Measurements from ENCODE around the gene RIMBP2.

Gene RIMBP2

DNA sequence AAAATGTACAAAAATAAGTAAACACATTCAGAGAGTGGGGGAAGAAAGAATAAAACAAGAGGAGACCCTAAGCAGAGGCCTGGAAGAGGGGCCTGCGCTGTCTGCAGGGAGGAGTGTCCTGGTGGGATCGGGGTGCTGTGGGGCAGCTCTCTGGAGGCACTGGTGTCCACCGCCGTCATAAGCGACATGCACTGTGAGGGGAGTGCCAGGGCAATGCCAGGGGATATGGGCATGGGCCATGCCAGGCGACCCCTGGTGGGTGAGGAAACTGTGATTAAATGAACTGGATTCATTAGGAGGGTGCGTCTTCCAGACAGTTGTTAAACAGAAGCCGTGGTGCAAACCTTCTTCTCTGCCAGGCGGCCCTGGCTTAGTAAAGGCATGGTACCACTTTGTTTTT is 261.8 kb downstream of the RIMBP2 start:
- no peak for DNase-seq

DNA sequence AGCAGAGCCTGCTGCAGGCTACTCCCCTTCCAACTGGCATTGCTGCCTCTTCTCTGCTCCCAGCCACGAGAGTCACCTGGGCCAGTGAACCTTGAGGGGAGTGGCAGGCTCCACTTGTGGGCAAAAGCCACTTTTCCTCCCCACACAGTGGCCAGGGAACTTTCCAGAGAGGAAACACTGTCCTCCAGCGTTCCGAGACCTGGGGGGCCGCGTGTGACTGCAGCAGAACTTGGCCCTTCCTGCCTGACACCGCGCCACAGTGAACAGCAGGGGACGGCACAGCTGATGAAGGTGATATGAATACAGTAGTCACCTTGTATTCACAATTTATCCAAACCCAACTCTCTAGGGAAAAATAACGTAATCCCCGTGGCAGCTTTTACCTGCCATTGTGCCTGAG is 263.6 kb downstream of the RIMBP2 start:
- DNase-seq: no peak

DNA sequence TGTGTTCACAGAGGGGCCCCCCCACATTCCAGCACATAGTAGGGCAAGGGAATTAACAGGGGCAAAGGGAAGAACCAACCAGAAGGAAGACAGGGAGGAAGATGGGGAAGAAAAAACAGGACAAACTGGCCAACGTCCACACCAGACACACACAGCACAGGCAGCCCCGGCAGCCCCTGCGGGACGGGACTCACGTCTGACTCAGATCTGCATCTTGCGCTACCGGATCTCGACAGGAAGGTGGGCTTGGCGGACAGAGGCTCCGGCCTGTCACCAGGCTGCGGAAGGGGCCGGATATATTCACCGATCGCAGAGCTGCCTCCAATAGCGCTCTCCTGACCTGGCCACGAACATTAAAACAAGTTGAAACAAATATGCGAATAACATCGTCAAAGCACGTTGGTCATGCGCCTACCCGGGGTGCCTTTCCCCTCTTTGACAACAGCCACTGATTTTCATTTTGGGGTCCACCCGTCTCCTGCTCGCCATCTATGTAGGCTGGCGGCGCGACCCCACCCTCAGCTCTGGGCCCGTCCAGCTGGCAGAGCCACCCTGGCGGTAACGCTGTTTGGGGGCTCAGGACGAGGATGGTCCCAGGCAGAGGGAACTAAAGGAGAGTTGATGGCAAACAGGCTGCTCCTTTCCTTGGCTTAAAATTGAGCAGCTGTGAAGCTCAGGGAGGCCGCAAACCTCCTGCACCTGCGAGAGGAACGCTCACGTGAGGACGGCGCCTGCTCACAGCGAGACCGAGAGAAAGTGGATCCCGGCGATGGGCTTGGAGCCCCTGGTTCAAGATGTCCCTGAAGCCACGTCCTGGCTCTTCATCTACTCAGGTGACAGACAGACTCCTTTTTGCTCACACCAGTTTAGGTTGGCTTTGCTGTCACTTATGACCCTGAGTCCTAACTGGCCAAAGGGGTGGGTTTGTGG is 264.8 kb downstream of the RIMBP2 start:
- no peak for DNase-seq

DNA sequence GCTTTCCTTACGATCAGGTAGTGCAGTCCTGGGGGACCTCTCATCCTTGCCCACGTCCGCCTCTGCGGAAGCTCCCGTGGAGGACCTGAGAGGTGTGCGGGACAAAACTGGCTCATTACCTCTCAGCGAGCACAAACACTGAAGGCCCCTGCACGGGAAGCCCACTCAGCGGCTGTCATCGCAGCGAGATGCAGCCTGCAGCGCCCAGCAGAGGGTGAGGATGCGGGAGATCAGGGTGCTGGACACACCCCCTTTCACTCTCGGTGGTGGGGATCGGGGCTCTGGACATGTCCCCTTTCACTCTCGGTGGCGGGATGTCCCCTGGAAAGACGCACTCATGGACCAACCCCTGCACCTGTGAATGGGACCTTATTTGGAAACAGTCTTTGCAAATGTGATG is 266.8 kb downstream of the RIMBP2 start:
- DNase-seq: no peak

DNA sequence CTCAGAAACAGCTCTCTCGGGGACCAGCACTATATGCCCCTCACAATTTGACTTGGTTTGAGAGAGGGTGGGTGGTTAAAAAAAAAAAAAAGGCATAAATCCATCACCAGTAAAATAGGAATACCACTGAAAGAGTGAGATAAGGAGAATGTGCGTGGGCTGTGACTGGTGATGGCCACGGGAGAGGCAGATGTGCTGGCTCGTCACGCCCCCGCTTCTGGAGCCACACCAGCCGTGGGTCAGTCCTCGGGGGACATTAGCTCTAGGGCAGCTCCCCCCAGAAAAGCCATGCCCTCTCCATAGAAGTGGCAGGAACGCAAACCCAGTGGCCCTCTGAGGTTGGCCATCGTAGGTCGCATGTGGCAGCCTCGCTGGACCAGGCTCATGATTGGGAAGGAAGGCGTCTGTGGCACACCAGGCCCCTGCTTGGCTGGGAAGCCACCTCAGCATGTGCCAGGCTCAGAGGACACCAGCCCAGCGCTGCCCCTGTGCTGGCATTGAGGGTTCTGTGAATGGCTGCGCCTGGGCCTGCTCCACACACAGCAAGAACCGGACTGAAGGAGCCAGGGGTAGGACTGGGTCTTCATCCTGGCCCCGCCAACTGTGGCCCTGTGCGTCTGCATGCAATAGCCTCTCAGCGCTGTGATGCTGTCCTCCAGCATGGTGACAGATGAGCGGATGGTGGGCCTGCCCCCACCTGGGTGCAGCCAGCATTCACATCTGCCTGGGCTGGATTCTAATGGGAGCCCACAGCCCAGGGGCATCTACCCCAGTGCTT is 267.9 kb downstream of the RIMBP2 start:
- DNase-seq: no peak

DNA sequence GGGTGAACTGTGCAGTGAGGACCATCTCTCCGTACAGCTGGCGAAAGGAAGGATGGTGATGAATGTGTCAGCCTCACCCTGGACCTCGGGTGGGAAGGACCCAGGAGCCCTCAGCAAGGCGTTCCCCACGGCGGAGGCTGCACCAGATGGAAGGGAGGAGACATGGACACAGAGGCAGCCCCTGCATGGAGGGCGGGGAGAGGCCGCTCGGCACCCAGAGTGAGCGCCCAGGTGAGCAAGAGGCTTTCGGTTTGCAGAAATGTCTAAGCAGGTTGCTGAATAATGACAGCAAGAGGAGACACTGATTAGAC is 268.5 kb downstream of the RIMBP2 start:
- no peak for DNase-seq

DNA sequence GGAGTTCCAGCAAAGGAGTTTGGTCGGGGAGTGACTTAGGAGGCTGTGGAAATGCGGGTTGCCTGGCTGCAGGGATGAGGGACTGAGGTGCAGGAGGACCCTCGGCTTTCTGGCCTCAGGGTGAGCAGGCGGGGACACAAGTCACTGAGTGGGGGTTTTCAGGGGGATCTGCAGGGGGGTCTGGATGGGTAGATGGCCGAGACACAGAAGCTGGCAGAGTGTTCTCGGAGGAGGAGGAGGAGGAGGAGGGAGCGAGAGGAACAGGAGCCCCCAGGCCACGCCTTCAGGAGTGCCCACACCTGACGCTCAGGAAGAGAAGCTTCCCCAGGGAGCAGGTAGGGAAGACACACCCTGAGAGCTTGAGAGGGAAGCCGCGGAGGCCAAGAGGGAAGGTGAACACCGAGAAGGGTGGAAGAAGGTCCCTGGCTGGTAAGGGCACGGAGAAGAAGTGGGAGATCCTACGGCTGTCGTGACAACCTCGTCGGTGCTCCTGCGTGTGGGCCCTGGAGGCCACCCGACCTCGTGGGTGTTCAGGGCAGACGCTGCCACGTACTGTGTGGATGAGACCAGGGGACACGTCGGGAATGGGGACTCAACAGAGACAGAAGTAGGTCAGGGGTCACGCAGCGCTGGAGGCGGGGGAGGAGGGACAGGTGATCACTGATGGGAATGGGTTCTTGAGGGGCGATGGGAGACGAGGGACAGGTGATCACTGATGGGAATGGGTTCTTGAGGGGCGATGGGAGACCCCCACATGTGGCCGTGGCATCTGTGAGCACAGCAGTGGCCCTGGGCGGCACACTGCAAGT is 269.0 kb downstream of the RIMBP2 start:
- no peak for DNase-seq

DNA sequence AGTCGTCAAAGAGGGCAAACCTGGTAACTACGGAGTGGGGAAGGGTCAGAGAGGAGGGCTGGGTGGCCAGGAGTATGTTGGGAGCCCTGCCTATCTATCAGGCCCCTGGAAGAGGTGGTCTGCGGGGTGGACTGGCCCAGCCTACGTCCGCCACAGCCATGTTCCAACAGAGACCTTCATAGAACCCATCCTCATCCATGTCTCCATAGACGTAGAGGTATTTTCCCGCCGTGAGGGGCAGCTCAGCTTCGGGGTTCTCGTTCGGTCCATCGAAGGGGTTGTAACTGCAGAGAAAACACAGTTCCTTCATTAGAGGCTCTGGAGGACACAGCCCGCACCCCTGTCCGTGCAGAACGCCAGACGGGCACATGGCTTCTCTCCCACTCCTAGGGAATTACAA is 271.1 kb downstream of the RIMBP2 start:
- DNase-seq: no peak

DNA sequence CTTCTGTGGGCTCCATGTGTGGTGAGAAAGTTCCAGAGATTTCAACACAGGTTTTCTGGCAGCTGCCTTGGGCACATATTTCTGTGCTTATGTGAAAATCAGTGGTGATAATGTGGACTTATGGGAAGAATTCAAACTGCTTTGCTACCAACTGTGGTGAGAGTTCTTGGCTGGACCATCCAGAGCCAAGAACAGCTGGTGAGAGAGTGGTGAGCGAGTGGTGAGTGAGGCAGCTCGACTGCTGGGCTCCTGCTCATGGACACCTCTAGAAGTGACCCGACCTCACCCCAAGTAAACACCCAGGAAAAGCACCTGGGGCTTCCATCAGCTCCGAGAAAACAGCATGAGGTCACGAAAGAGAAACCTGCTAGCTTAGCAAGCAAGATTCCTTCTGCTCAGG is 272.0 kb downstream of the RIMBP2 start:
- no peak for DNase-seq

DNA sequence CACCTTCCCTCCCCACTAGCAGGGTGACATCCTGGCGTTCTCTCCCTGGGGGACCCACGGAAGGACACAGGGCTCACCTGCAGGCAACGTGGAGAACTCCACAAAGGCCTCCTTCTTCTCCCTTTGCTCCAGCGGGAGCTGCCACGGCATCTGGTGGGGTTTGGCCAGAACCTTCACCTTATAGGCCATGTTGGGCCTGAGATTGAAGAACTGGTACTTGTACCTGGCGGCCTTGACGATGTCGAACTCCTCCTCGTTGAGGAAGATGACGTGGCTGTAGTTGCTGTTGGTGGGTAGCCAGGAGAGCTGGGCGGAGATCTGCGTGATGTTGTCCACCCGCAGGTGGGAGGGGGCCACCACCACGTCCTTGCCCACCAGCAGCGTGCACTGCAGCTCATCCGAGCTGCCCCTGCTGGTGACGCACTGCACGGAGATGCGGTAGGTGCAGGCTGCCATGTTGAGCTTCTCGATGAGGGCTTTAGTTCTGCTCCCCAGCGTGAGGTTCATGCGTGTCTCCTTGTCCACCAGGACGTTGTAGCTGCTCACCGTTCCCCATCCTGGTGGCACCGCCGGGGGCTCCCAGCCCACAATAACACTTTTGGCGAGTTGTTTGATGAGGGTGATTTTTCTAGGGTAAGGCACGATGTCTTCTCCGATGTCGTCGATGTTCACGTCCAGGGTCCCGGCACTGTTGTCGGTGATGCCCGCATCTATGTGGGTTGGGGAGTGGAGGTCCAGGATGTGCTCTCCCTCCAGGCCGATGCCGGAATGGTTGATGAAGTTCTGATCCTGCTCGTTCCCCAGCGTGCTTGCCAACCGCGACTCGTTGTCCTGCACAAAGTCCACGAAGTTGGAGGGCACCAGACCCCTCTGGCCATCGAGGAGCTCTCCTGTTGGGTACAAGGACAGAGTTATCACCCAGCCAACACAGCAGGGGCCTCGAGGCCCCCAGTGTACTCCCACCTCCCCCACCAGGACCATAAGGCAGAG is 274.0 kb downstream of the RIMBP2 start:
- DNase-seq: no peak

DNA sequence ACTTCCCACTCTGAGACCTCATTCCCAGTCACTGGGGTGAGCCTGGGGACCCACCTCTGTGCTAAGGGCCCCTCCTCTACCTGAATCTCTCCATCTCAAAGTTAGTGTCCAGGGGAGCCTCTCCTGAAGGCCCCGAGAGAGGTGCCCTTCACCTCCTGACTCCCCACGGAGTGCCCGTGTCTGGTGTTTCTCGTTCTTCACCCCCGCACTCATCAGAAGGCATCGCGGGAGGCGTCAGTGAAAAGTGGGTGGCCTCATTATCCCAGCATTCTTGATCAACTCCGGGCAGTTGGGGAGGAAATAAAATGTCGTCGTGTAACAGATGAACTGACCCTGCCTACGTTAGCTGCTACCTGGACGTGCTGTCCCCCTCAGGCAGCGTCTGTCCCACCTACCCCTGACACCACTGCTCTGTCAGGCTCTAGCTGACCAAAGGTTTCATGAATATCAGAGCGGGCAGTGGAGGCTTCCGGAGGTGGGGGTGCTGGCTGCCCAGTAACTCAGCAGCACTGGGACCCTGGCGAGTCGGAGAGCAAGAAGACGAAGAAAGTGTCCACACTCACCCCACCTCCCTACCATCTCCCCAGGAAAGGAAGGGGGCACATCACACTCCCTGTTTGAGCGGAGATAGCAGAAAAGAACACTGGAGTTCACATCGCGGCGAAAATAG is 275.6 kb downstream of the RIMBP2 start:
- DNase-seq: no peak

DNA sequence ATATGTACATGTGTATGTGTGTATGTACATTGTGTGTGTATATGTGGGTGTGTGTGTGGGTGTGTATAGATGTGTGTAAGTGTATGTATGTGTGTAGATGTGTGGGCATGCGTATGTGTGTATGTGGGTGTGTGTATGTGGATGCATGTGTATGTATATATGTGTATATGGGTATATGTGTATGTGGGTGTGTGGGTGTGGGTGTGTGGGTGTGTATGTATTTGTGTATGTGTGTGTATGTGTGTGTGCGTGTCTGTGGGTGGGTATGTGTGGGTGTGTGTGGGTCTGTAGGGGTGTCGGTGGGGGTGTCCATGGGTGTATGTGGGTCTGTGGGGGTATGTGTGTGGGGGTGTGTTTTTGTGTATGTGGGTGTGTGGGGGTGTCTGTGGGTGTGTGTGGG is 276.8 kb downstream of the RIMBP2 start:
- DNase-seq: no peak

DNA sequence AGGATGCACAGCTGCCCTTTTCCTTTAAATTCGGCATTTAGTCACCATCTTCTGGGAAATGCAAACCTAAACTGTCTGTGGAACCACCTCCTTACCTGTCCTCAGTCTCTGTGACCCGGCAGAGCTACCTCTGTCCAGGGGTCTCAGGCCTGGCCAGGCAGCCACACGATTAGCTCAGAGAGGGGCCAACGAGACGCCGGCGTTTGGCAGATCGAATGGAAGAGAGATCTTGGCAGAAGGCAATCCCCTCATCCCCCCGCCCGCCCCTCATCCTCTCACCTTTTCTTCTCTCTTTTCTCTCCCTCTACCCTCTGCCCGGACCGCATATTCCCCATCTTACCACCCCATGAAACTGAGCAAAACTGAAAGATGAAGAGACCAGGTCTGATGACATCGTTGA is 277.4 kb downstream of the RIMBP2 start:
- DNase-seq: no peak

DNA sequence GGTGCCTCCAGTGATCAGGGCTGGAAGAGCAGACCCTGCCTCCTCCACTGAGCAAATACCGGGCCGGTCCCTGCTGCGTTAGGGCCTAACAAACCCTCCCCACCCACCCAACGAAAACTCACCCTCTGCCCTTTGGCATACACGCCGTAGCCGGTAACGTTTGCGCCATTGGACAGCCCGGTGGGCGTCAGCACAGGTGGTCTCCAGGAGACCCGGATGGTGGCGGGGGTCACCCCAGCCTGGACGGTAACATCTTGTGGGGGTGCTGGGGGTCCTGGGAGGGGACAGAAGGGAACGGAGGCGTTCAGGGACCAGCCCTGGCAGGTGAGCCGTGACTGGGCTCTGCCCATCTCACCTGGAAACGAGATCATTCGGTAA is 277.9 kb downstream of the RIMBP2 start:
- no peak for DNase-seq

DNA sequence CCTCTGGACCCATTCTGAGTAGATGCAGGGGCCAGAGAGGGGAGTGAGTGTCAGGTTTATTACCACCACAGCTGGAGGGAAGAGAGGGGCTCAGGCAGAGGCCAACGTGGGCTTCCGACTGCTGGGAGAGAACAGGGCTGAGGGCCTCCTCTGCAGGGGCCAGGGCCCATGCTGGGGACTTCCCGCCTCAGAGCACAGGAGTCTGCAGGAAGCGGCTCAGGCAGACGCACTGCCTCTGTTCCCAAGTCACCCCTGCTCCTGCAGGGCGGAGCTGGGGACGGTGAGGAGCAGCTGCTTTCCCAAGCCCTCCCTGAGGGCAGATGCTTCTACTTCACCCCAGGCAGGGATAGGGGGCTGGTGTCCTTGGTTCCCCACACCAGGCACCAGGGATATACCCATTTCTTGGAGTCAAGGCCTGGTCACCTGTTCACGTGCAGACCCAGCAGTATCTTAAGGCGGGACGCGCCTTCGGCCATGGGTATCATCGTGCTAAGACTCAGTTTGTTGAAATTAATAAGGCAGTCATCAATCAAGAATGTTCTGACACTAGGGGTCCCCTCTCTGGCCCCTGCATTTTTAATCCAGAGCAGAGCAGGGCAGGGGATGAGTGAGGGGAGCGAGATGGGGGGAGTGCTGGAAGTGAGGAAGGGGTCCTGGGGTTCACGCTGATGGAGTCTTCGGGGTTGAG is 278.4 kb downstream of the RIMBP2 start:
- no peak for DNase-seq

DNA sequence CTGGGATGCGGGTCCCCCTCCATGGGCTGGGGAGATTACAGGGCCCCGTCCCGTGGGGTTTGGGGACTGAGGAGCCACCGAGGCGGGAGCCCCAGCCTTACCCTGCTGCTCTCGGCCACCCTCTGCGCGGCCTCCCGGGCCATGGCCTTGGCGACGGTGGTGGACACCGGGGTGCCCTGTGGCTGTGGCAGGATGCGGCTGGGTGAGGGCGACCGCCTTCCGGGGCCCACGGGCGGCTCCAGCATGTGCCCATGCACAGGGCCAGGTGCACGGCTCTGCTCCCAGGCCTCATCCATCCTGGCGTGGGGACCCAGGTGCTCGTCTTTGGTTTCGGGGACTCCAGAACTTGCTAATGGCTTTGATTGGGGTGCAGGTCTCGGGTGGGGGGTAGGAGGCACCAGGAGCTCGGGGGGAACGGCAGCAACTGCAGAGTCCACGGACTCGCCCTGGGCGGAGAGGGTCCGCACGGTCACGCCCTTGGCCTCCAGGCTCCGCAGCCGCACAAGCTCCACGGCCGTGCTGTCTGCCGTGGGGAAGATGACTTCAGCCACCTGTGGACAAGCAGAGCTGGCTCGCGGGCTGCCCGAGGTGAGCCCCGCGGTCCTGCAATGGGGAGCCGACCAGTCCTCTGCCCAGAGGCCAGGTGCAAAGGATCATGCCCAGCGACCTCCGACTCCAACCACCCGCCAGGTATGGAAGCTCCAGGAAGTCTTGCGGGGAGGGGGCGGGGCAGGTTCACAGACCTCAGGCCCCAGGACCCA is 279.2 kb downstream of the RIMBP2 start:
- no peak for DNase-seq

DNA sequence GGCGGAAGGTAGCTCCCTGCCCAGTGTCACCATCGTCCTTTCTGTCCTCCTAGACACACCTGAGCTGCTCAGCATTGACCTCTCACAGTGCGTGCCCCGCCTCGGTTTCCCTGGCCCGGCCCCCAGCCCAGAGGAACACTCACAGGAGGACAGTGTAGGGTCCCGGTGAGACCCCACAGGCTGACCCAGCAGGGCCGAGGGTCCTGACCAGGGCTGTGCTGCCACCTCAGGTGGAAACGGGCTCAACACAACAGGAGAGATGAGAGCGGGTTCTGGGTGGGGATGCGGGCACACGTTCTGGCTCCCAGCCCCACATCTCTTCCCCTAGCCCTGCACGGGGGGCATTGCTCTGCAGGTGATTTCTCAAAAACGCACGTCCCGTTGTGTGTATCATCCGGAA is 280.3 kb downstream of the RIMBP2 start:
- no peak for DNase-seq

DNA sequence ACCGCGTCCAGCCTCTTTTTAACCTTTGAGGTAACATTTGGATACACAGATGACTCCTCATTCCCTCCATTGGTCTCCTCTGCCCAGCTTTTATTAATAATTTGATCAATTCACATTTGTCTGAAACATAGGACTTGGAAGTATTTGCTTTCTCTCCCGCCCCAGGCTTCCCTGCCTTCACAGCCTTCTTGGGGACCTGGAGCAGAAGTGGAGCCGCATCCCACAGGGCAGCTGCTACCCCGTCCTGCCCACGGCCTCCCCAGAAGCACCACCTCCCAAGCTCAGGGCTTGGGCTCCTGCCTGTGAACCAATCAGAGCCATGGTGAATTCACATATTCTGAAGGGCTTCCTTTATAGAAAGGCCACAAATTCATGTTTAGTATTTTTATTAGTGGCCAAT is 280.8 kb downstream of the RIMBP2 start:
- DNase-seq: no peak

DNA sequence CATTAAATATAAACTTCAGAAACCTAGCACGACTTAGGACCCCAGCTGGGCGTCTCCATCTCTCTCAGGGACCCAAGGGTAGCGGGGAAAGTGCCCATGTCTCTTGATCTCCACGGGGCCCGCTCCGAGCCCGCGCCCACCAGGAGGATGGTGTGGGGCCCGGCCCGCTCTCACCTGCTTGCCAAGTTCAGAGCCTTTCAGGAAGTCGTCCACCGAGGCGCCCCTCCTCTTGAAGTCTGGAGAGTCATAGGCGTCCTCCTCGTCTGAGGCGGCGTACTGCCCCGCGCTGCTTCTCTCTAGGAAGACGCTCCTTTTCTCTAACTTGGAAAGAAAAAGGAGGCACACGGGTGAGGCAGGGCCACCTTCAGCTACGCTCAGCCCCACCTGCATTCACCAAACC is 281.5 kb downstream of the RIMBP2 start:
- DNase-seq: no peak

DNA sequence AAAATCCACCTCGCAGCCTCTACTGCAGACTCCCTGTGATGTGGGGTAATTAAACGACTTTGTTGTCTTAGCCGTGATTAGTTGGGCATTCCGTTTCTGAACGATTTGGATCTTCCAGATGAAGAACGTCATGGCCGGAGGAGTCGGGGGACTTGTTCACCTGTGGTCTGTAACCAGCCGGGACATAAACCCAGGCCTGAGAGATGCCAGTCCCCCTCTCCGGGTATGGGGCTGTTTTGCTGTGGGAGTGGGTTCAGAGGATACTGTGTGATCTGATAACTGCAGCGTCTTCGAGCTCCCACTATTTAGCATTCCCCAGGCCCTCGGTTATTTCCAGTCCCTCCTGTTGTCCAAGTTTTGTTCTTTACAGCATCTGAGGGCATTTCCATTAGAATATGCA is 282.3 kb downstream of the RIMBP2 start:
- DNase-seq: no peak

Data from GDM1 (cell line).